Liver (tissue), 9 donors: Measurements from ENCODE around the gene FAM78B. TPM values are rescaled to one million over a fixed set of nuclear protein-coding genes. Genes with fewer than 3 reads are reported as not detected.

Source experiments
- DNase-seq: peaks from one replicate; pipeline ENCODE4 v3.0.0-alpha.2; 2017; ENCODE audit warnings: low spot score
- H3K27ac ChIP-seq, 2 donors: one replicate each; pipeline ENCODE4 v1.7.0; 2013; ENCODE audit warnings: inconsistent platforms in 2 of 2, low read length in 2 of 2, control low read depth in 1 of 2, low read depth in 1 of 2, mild to moderate bottlenecking in 1 of 2
- H3K27me3 ChIP-seq, 4 donors: one replicate each; pipeline versions ENCODE4 v1.6.1 to v1.7.0; 2013; ENCODE audit warnings: low read length in 3 of 4, inconsistent platforms in 1 of 4, mild to moderate bottlenecking in 1 of 4, moderate library complexity in 1 of 4; ENCODE audit not compliant: control insufficient read depth in 4 of 4, insufficient read depth in 4 of 4
- H3K36me3 ChIP-seq, 4 donors: one replicate each; pipeline versions ENCODE4 v1.6.1 to v1.7.0; 2013; ENCODE audit warnings: low read length in 3 of 4, mild to moderate bottlenecking in 3 of 4, low read depth in 1 of 4, moderate library complexity in 1 of 4; ENCODE audit not compliant: control insufficient read depth in 4 of 4, insufficient read depth in 3 of 4
- H3K4me1 ChIP-seq, 4 donors: one replicate each; pipeline versions ENCODE4 v1.6.1 to v1.7.0; 2013; ENCODE audit warnings: low read length in 3 of 4, mild to moderate bottlenecking in 3 of 4, moderate library complexity in 1 of 4; ENCODE audit not compliant: control insufficient read depth in 4 of 4, insufficient read depth in 4 of 4
- H3K4me3 ChIP-seq, 3 donors: one replicate each; pipeline versions ENCODE4 v1.6.1 to v1.7.0; 2013; ENCODE audit warnings: low read length in 3 of 3, control low read depth in 1 of 3, low read depth in 1 of 3, mild to moderate bottlenecking in 1 of 3
- H3K9ac ChIP-seq, 2 donors: one replicate each; pipeline ENCODE4 v1.7.0; 2013; ENCODE audit warnings: low read length in 2 of 2, mild to moderate bottlenecking in 2 of 2, moderate library complexity in 2 of 2, control low read depth in 1 of 2, low read depth in 1 of 2
- H3K9me3 ChIP-seq, 4 donors: one replicate each; pipeline versions ENCODE4 v1.6.1 to v1.7.0; 2013; ENCODE audit warnings: low read length in 3 of 4; ENCODE audit not compliant: control insufficient read depth in 4 of 4
- EGR1 ChIP-seq, 2 donors: IDR thresholded peaks; 2 replicates each; pipeline ENCODE4 v1.6.1; 2016 to 2018; ENCODE audit warnings: antibody characterized with exemption in 2 of 2, low read depth in 2 of 2
- FOXA1 ChIP-seq: IDR thresholded peaks from 2 replicates; pipeline ENCODE4 v1.6.1; 2016; ENCODE audit warnings: antibody characterized with exemption
- GABPA ChIP-seq, 2 donors: IDR thresholded peaks in 1 of 2; conservative IDR thresholded peaks in 1 of 2; 2 replicates each; pipeline ENCODE4 v1.6.1; 2016; ENCODE audit warnings: antibody characterized with exemption in 2 of 2, mild to moderate bottlenecking in 1 of 2, moderate library complexity in 1 of 2
- HNF4A ChIP-seq, 2 donors: conservative IDR thresholded peaks; 2 replicates each; pipeline ENCODE4 v1.6.1; 2016; ENCODE audit warnings: antibody characterized with exemption in 2 of 2, mild to moderate bottlenecking in 2 of 2
- HNF4G ChIP-seq: IDR thresholded peaks from 2 replicates; pipeline ENCODE4 v1.6.1; 2016; ENCODE audit warnings: antibody characterized with exemption
- JUND ChIP-seq, 2 donors: IDR thresholded peaks; 2 replicates each; pipeline ENCODE4 v1.6.1; 2016; ENCODE audit warnings: antibody characterized with exemption in 2 of 2
- NR2F2 ChIP-seq: IDR thresholded peaks from 2 replicates; pipeline ENCODE4 v1.6.1; 2016; ENCODE audit warnings: antibody characterized with exemption
- RAD21 ChIP-seq, 2 donors: IDR thresholded peaks; 2 replicates each; pipeline ENCODE4 v1.6.1; 2016; ENCODE audit warnings: antibody characterized with exemption in 2 of 2, mild to moderate bottlenecking in 2 of 2
- SP1 ChIP-seq: IDR thresholded peaks from 2 replicates; pipeline ENCODE4 v1.6.1; 2018; ENCODE audit warnings: antibody characterized with exemption, mild to moderate bottlenecking
- TAF1 ChIP-seq: conservative IDR thresholded peaks from 2 replicates; pipeline ENCODE4 v1.6.1; 2016; ENCODE audit warnings: antibody characterized with exemption, mild to moderate bottlenecking
- YY1 ChIP-seq: IDR thresholded peaks from 2 replicates; pipeline ENCODE4 v1.6.1; 2016; ENCODE audit warnings: antibody characterized with exemption, mild to moderate bottlenecking
- WGBS: extraction: QIAGEN DNeasy Blood & Tissue Kit; methylation state at CpG from one replicate; pipeline ENCODE4 v1.1.7; 2013; 5-methylcytosine and 5-hydroxymethylcytosine counted together
- polyA plus RNA-seq, 2 donors: library from polyadenylated mRNA; stranded (reverse) in 1 of 2; unstranded in 1 of 2; fragments of 200-250 nt in 1 of 2; fragments of >200 nt in 1 of 2; fragmentation: Nextera tagmentation in 1 of 2; extraction: Ambion mirVana in 1 of 2; gene quantifications; one replicate each; pipeline versions ENCODE4 v1.2.1 to v1.2.3, GENCODE V29; 2013 to 2015
- total RNA-seq, 2 donors: library from RNA; depleted of rRNA; stranded (reverse); fragments of >200 nt; gene quantifications; one replicate each; pipeline ENCODE4 v1.2.3, GENCODE V29; 2014
- TF ChIP-seq, protein P1 (sequence below): IDR thresholded peaks from 2 replicates; pipeline ENCODE4 v1.6.1; 2016; ENCODE audit warnings: antibody characterized with exemption
- TF ChIP-seq, protein P2 (sequence below): fragments of 150-350 bp; IDR thresholded peaks from 2 replicates; pipeline ENCODE4 v1.5.1; 2017; ENCODE audit warnings: improper control_type of control experiment, low read depth, low read length; ENCODE audit not compliant: missing input control
- TF ChIP-seq, protein P3 (sequence below): IDR thresholded peaks from 2 replicates; pipeline ENCODE4 v1.6.1; 2016; ENCODE audit warnings: antibody characterized with exemption
- TF ChIP-seq, protein P4 (sequence below): IDR thresholded peaks from 2 replicates; pipeline ENCODE4 v1.6.1; 2016; ENCODE audit warnings: antibody characterized with exemption, mild to moderate bottlenecking
- donor health status: healthy.
- donor health status: healthy.
- donor health status: healthy.
- donor health status: healthy.
- donor health status: healthy.

The FAM78B gene
- total and polyA plus RNA-seq, 4 donors = 0.14 to 0.92 (median 0.49) TPM

DNA sequence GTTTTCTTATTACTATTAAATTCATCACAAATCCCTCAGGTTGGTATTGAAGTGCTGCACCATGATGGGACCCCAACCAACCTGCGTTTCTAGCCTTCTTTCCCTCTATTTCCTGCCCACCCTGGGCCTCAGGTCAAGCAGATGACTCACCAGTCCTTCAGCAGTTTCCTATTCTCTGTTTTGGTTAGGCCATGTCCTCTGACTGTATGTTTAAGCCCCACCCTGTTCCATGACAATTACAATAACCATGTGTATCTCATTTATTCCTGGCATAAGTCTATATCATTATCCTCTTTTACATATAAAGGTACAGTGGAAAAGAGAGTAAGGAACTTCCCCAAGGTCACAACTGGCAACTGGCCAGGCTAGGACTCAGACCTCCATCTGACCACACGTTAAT is 5.3 kb upstream of the FAM78B start:
- Histone ChIP-seq H3K27ac (no peak overlapping the region), H3K4me3 (no peak overlapping the region), H3K9ac (no peak overlapping the region), H3K36me3 (no peaks in the 10 kb centered on the region), H3K27me3 (no peaks in the 10 kb centered on the region), H3K9me3 (no peaks in the 10 kb centered on the region), H3K4me1 (peaks cover 0 to 6% (median 3%) of the 10 kb centered on the region in 4 donors)
- WGBS = 59% methylated on average over 2 of the region's 2 CpGs
- TF ChIP-seq, protein P1, sequence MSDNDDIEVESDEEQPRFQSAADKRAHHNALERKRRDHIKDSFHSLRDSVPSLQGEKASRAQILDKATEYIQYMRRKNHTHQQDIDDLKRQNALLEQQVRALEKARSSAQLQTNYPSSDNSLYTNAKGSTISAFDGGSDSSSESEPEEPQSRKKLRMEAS = no peak
- TF ChIP-seq, protein P2, sequence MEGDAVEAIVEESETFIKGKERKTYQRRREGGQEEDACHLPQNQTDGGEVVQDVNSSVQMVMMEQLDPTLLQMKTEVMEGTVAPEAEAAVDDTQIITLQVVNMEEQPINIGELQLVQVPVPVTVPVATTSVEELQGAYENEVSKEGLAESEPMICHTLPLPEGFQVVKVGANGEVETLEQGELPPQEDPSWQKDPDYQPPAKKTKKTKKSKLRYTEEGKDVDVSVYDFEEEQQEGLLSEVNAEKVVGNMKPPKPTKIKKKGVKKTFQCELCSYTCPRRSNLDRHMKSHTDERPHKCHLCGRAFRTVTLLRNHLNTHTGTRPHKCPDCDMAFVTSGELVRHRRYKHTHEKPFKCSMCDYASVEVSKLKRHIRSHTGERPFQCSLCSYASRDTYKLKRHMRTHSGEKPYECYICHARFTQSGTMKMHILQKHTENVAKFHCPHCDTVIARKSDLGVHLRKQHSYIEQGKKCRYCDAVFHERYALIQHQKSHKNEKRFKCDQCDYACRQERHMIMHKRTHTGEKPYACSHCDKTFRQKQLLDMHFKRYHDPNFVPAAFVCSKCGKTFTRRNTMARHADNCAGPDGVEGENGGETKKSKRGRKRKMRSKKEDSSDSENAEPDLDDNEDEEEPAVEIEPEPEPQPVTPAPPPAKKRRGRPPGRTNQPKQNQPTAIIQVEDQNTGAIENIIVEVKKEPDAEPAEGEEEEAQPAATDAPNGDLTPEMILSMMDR = no peak
- TF ChIP-seq SP1 = no peak
- TF ChIP-seq JUND (IDR thresholded peaks at IDR 0.05) = no peak
- TF ChIP-seq EGR1 (IDR thresholded peaks at IDR 0.05; ENCODE audit: low read depth in 2 of 2) = no peak
- TF ChIP-seq, protein P3, sequence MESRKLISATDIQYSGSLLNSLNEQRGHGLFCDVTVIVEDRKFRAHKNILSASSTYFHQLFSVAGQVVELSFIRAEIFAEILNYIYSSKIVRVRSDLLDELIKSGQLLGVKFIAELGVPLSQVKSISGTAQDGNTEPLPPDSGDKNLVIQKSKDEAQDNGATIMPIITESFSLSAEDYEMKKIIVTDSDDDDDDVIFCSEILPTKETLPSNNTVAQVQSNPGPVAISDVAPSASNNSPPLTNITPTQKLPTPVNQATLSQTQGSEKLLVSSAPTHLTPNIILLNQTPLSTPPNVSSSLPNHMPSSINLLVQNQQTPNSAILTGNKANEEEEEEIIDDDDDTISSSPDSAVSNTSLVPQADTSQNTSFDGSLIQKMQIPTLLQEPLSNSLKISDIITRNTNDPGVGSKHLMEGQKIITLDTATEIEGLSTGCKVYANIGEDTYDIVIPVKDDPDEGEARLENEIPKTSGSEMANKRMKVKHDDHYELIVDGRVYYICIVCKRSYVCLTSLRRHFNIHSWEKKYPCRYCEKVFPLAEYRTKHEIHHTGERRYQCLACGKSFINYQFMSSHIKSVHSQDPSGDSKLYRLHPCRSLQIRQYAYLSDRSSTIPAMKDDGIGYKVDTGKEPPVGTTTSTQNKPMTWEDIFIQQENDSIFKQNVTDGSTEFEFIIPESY = no peak
- TF ChIP-seq TAF1 = no peak
- no peak for TF ChIP-seq YY1
- no peak for TF ChIP-seq NR2F2
- TF ChIP-seq, protein P4, sequence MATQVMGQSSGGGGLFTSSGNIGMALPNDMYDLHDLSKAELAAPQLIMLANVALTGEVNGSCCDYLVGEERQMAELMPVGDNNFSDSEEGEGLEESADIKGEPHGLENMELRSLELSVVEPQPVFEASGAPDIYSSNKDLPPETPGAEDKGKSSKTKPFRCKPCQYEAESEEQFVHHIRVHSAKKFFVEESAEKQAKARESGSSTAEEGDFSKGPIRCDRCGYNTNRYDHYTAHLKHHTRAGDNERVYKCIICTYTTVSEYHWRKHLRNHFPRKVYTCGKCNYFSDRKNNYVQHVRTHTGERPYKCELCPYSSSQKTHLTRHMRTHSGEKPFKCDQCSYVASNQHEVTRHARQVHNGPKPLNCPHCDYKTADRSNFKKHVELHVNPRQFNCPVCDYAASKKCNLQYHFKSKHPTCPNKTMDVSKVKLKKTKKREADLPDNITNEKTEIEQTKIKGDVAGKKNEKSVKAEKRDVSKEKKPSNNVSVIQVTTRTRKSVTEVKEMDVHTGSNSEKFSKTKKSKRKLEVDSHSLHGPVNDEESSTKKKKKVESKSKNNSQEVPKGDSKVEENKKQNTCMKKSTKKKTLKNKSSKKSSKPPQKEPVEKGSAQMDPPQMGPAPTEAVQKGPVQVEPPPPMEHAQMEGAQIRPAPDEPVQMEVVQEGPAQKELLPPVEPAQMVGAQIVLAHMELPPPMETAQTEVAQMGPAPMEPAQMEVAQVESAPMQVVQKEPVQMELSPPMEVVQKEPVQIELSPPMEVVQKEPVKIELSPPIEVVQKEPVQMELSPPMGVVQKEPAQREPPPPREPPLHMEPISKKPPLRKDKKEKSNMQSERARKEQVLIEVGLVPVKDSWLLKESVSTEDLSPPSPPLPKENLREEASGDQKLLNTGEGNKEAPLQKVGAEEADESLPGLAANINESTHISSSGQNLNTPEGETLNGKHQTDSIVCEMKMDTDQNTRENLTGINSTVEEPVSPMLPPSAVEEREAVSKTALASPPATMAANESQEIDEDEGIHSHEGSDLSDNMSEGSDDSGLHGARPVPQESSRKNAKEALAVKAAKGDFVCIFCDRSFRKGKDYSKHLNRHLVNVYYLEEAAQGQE = no peak
- TF ChIP-seq FOXA1 = no peak
- TF ChIP-seq HNF4G = no peak
- TF ChIP-seq RAD21 (IDR thresholded peaks at IDR 0.05) = no peak
- TF ChIP-seq HNF4A (conservative IDR thresholded peaks at IDR 0.05) = no peak
- DNase-seq = no peak

DNA sequence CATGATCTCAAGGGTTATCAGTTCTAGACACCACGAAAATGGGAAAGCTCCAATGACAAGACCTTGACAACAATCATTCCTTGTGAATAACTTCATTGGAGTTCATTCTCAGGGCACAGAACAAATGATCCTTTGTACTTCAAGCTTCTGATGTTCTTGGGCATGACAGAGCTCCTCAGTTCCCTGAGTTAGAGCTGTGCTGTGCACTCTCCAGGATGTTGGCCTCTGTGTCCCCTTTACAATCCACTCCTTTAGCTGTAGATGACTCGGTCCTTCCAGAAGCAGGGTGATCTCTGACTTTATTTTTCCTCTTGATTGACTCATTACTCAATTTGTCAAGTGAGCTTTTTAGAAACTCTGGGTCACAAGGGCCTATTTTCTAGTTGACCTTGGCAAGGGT is 3.9 kb upstream of the FAM78B start:
- no peaks in the 10 kb centered on the region for H3K27me3 ChIP-seq
- 70% methylated on average over 2 of the region's 2 CpGs for WGBS
- TF ChIP-seq EGR1 (IDR thresholded peaks at IDR 0.05; ENCODE audit: low read depth in 2 of 2) (no peak), SP1 (no peak), JUND (IDR thresholded peaks at IDR 0.05) (no peak), YY1 (no peak), NR2F2 (no peak), FOXA1 (no peak), GABPA (IDR thresholded peaks at IDR 0.05 in 1 of 2, conservative IDR thresholded peaks at IDR 0.05 in 1 of 2) (no peak), HNF4A (conservative IDR thresholded peaks at IDR 0.05) (no peak)
- TF ChIP-seq, protein P2 = no peak
- TF ChIP-seq, protein P4 = no peak
- TF ChIP-seq, protein P1 = no peak
- no peak overlapping the region for H3K27ac ChIP-seq
- no peak for DNase-seq
- no peak overlapping the region for H3K9ac ChIP-seq
- H3K9me3 ChIP-seq = no peaks in the 10 kb centered on the region
- H3K36me3 ChIP-seq = no peaks in the 10 kb centered on the region
- H3K4me3 ChIP-seq = no peak overlapping the region
- peaks cover 2 to 14% (median 8%) of the 10 kb centered on the region in 4 donors for H3K4me1 ChIP-seq
